ENCODE results near the gene CD6.

The CD6 gene

GRCh38 chr11:60937144-60937527 is 34.3 kb upstream of the CD6 start:
- H3K9ac ChIP-seq (ENCODE audit: low read length), result no peak overlapping the region
- peaks cover 23% of the 10 kb centered on the region for H3K36me3 ChIP-seq (ENCODE audit: insufficient read depth, low read length)

DNA sequence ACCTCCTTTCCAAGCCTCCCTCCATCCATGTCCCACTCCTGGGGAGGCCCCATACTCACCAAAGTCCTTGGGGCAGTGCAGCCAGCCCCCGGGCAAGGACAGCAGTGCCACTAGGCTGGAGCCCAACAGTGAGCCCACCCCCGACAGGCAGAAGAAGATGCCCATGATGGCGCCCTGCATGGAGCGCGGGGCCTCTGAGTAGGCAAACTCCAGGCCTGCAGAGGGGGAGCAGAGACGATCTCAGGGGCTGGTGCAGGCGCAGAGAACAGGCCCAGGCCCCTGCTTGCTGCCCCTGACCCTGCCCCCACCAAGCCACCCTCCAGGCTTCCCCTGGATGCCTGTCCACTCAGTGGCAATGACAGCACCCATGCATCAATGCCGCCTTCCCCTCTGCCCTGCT is 33.7 kb upstream of the CD6 start:
- Histone ChIP-seq H3K9me3 (ENCODE audit: low read length) (no peaks in the 10 kb centered on the region), H3K4me1 (ENCODE audit: insufficient read depth, low read length) (no peaks in the 10 kb centered on the region), H3K4me3 (ENCODE audit: low read depth in 1 of 2, low read length in 2 of 2) (no peak overlapping the region), H3K27me3 (ENCODE audit: control insufficient read depth in 1 of 2, insufficient read depth in 2 of 2, low read length in 2 of 2) (no peaks in the 10 kb centered on the region), H3K36me3 (ENCODE audit: insufficient read depth, low read length) (peaks cover 24% of the 10 kb centered on the region), H3K9ac (ENCODE audit: low read length) (no peak overlapping the region), H3K27ac (ENCODE audit: low read depth, low read length) (no peak overlapping the region)

More at GRCh38 chr11:60937144-60937527, 34.3 kb upstream of the CD6 start:
- no peaks in the 10 kb centered on the region for H3K27me3 ChIP-seq (ENCODE audit: control insufficient read depth in 1 of 2, insufficient read depth in 2 of 2, low read length in 2 of 2)
- no peaks in the 10 kb centered on the region for H3K4me1 ChIP-seq (ENCODE audit: insufficient read depth, low read length)
- no peak overlapping the region for H3K27ac ChIP-seq (ENCODE audit: low read depth, low read length)
- no peaks in the 10 kb centered on the region for H3K9me3 ChIP-seq (ENCODE audit: low read length)
- no peak overlapping the region for H3K4me3 ChIP-seq (ENCODE audit: low read depth in 1 of 2, low read length in 2 of 2)

GRCh38 chr11:60938500-60938899 is 33.0 kb upstream of the CD6 start:
- H3K36me3 ChIP-seq (ENCODE audit: insufficient read depth, low read length), result peaks cover 24% of the 10 kb centered on the region
- no peaks in the 10 kb centered on the region for H3K27me3 ChIP-seq (ENCODE audit: control insufficient read depth in 1 of 2, insufficient read depth in 2 of 2, low read length in 2 of 2)
- H3K9me3 ChIP-seq (ENCODE audit: low read length), result no peaks in the 10 kb centered on the region
- no peak overlapping the region for H3K9ac ChIP-seq (ENCODE audit: low read length)
- no peaks in the 10 kb centered on the region for H3K4me1 ChIP-seq (ENCODE audit: insufficient read depth, low read length)
- no peak overlapping the region for H3K27ac ChIP-seq (ENCODE audit: low read depth, low read length)
- no peak overlapping the region for H3K4me3 ChIP-seq (ENCODE audit: low read depth in 1 of 2, low read length in 2 of 2)

DNA sequence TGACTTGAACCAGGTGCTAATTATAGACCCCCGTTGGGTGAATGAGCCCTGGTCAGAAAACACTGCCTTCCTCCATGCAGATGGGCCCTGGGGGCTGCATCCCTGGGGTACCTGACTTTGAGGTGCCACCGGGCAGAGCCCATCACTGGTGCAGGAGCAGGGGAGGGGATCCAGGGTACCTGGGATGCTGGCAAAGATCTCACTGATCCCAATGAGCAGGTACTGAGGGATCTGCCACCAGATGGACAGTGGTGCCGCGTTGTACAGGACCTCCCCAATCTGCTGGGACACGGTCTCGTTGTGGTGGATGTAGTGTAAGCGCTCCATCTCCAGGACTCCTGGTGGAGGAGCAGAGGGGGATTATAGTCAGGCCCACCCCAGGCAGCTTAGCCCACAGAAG is 32.2 kb upstream of the CD6 start:
- no peak overlapping the region for H3K27ac ChIP-seq (ENCODE audit: low read depth, low read length)
- H3K9ac ChIP-seq (ENCODE audit: low read length), result no peak overlapping the region
- peaks cover 24% of the 10 kb centered on the region for H3K36me3 ChIP-seq (ENCODE audit: insufficient read depth, low read length)

GRCh38 chr11:60939855-60940254 is 31.6 kb upstream of the CD6 start:
- Histone ChIP-seq H3K4me3 (ENCODE audit: low read depth in 1 of 2, low read length in 2 of 2) (no peak overlapping the region), H3K9me3 (ENCODE audit: low read length) (no peaks in the 10 kb centered on the region), H3K27ac (ENCODE audit: low read depth, low read length) (no peak overlapping the region), H3K27me3 (ENCODE audit: control insufficient read depth in 1 of 2, insufficient read depth in 2 of 2, low read length in 2 of 2) (no peaks in the 10 kb centered on the region), H3K9ac (ENCODE audit: low read length) (no peak overlapping the region), H3K36me3 (ENCODE audit: insufficient read depth, low read length) (peaks cover 30% of the 10 kb centered on the region), H3K4me1 (ENCODE audit: insufficient read depth, low read length) (no peaks in the 10 kb centered on the region)

More for the DNA sequence above, 32.2 kb upstream of the CD6 start:
- Histone ChIP-seq H3K27me3 (ENCODE audit: control insufficient read depth in 1 of 2, insufficient read depth in 2 of 2, low read length in 2 of 2) (no peaks in the 10 kb centered on the region), H3K4me1 (ENCODE audit: insufficient read depth, low read length) (no peaks in the 10 kb centered on the region), H3K9me3 (ENCODE audit: low read length) (no peaks in the 10 kb centered on the region), H3K4me3 (ENCODE audit: low read depth in 1 of 2, low read length in 2 of 2) (no peak overlapping the region)

DNA sequence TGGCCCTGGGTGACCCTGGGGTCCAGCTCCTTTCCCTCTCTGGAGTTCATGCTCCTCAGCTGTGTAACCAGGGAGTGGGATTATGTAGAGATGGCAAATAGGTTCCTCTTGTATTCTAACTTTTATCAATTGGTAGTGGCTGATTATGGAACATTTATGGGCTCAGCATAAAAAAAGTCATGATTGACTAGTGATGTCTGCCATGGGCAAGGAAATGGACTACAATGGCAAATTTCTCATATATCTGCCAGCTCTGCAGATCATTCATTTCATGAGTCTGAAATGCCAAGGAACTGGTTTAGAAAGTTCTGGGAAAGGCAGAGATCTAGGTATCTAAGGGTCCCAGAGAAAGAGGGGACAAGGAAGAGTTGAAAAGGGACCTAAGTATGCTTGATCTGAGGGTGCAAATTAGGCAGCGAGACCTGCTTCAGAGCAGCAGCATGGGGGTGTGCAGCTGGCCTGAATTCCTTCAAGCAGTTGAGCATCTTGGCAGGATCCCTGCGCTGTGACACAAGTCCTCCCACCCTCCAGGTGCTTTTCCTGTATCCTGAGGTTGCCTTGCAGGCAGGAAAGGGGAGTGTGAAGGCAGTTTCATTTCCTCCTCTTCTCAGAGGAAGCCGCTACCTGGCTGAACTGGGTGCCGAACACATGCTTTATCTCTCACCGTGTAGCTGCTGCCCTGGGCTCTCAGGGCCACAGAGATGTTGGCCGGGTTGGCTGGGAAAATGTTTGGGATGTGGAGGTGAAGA is 29.9 kb upstream of the CD6 start:
- H3K36me3 ChIP-seq (ENCODE audit: insufficient read depth, low read length), result peaks cover 42% of the 10 kb centered on the region
- no peaks in the 10 kb centered on the region for H3K27me3 ChIP-seq (ENCODE audit: control insufficient read depth in 1 of 2, insufficient read depth in 2 of 2, low read length in 2 of 2)
- H3K4me1 ChIP-seq (ENCODE audit: insufficient read depth, low read length), result no peaks in the 10 kb centered on the region
- H3K9me3 ChIP-seq (ENCODE audit: low read length), result no peaks in the 10 kb centered on the region
- H3K4me3 ChIP-seq (ENCODE audit: low read depth in 1 of 2, low read length in 2 of 2), result no peak overlapping the region
- H3K27ac ChIP-seq (ENCODE audit: low read depth, low read length), result no peak overlapping the region
- no peak overlapping the region for H3K9ac ChIP-seq (ENCODE audit: low read length)

DNA sequence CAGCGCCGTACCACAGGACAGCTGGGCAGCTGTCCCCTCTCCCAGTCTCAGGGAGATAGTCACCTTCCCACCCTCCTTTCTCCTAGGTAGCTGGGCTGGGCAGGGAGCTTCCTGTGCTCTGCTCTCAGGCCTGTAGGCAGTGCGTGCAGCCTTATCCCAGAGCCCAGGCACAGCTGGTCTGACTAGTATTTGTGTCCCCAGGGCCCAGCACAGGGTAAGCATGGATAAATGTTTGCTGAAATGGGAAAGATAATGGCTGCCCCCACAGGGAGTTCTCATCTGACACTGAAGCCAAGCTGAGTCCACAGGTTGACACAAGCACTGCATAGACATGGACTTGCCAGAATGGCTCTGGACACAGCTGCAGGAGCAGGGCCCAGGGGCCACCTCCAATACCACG is 29.3 kb upstream of the CD6 start:
- Histone ChIP-seq H3K36me3 (ENCODE audit: insufficient read depth, low read length) (peaks cover 44% of the 10 kb centered on the region), H3K27me3 (ENCODE audit: control insufficient read depth in 1 of 2, insufficient read depth in 2 of 2, low read length in 2 of 2) (no peaks in the 10 kb centered on the region), H3K9me3 (ENCODE audit: low read length) (no peaks in the 10 kb centered on the region), H3K9ac (ENCODE audit: low read length) (no peak overlapping the region), H3K27ac (ENCODE audit: low read depth, low read length) (no peak overlapping the region), H3K4me3 (ENCODE audit: low read depth in 1 of 2, low read length in 2 of 2) (no peak overlapping the region), H3K4me1 (ENCODE audit: insufficient read depth, low read length) (no peaks in the 10 kb centered on the region)

- Histone ChIP-seq H3K27ac (ENCODE audit: low read depth, low read length) (no peak overlapping the region), H3K27me3 (ENCODE audit: control insufficient read depth in 1 of 2, insufficient read depth in 2 of 2, low read length in 2 of 2) (no peaks in the 10 kb centered on the region), H3K4me1 (ENCODE audit: insufficient read depth, low read length) (peaks cover 4% of the 10 kb centered on the region), H3K9ac (ENCODE audit: low read length) (no peak overlapping the region), H3K4me3 (ENCODE audit: low read depth in 1 of 2, low read length in 2 of 2) (no peak overlapping the region), H3K9me3 (ENCODE audit: low read length) (no peaks in the 10 kb centered on the region), H3K36me3 (ENCODE audit: insufficient read depth, low read length) (peaks cover 44% of the 10 kb centered on the region)
Observed at GRCh38 chr11:60942970-60943565, 28.4 kb upstream of the CD6 start.

- H3K27me3 ChIP-seq (ENCODE audit: control insufficient read depth in 1 of 2, insufficient read depth in 2 of 2, low read length in 2 of 2), result no peaks in the 10 kb centered on the region
- peaks cover 37% of the 10 kb centered on the region for H3K36me3 ChIP-seq (ENCODE audit: insufficient read depth, low read length)
- H3K9ac ChIP-seq (ENCODE audit: low read length), result no peak overlapping the region
- no peak overlapping the region for H3K4me3 ChIP-seq (ENCODE audit: low read depth in 1 of 2, low read length in 2 of 2)
- no peaks in the 10 kb centered on the region for H3K9me3 ChIP-seq (ENCODE audit: low read length)
- peaks cover 9% of the 10 kb centered on the region for H3K4me1 ChIP-seq (ENCODE audit: insufficient read depth, low read length)
- H3K27ac ChIP-seq (ENCODE audit: low read depth, low read length), result no peak overlapping the region
Observed at GRCh38 chr11:60944490-60945294, 26.8 kb upstream of the CD6 start.

DNA sequence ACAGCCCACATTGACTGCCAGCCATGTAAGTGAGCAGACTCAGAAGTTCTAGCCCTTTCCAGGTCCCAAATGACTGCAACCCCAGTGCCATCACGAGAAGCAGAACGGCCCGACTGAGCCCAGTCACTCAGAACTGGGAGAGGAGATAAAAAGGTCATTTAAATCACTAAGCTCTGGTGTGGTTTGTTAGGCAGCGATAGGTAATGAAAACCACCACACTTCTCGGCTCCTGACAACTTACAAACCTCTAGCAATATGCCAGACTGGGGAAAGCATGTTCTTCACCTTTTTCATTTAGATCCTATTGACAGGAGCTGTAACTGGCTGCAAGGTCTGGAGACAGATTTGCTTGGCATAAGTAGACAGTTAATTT is 26.2 kb upstream of the CD6 start:
- H3K4me1 ChIP-seq (ENCODE audit: insufficient read depth, low read length), result peaks cover 15% of the 10 kb centered on the region
- H3K36me3 ChIP-seq (ENCODE audit: insufficient read depth, low read length), result peaks cover 31% of the 10 kb centered on the region
- no peak overlapping the region for H3K4me3 ChIP-seq (ENCODE audit: low read depth in 1 of 2, low read length in 2 of 2)
- no peak overlapping the region for H3K9ac ChIP-seq (ENCODE audit: low read length)
- no peaks in the 10 kb centered on the region for H3K27me3 ChIP-seq (ENCODE audit: control insufficient read depth in 1 of 2, insufficient read depth in 2 of 2, low read length in 2 of 2)
- H3K9me3 ChIP-seq (ENCODE audit: low read length), result no peaks in the 10 kb centered on the region
- H3K27ac ChIP-seq (ENCODE audit: low read depth, low read length), result no peak overlapping the region

GRCh38 chr11:60946601-60947264 is 24.7 kb upstream of the CD6 start:
- H3K27ac ChIP-seq (ENCODE audit: low read depth, low read length), result no peak overlapping the region
- no peak overlapping the region for H3K4me3 ChIP-seq (ENCODE audit: low read depth in 1 of 2, low read length in 2 of 2)
- no peaks in the 10 kb centered on the region for H3K27me3 ChIP-seq (ENCODE audit: control insufficient read depth in 1 of 2, insufficient read depth in 2 of 2, low read length in 2 of 2)
- peaks cover 25% of the 10 kb centered on the region for H3K36me3 ChIP-seq (ENCODE audit: insufficient read depth, low read length)
- peaks cover 15% of the 10 kb centered on the region for H3K4me1 ChIP-seq (ENCODE audit: insufficient read depth, low read length)
- no peak overlapping the region for H3K9ac ChIP-seq (ENCODE audit: low read length)
- no peaks in the 10 kb centered on the region for H3K9me3 ChIP-seq (ENCODE audit: low read length)

All from muscle layer of colon (tissue), 2 donors.